ENCODE measurements around the gene APBB2. TPM values are rescaled to one million over a fixed set of nuclear protein-coding genes. Genes with fewer than 3 reads are reported as not detected.
A peak's percentile ranks its signal among the peaks of the same experiment; 100 is the strongest.

APBB2 gene
- total RNA-seq, 2 donors from 2014 or later: 17.4 to 56.6 TPM

DNA sequence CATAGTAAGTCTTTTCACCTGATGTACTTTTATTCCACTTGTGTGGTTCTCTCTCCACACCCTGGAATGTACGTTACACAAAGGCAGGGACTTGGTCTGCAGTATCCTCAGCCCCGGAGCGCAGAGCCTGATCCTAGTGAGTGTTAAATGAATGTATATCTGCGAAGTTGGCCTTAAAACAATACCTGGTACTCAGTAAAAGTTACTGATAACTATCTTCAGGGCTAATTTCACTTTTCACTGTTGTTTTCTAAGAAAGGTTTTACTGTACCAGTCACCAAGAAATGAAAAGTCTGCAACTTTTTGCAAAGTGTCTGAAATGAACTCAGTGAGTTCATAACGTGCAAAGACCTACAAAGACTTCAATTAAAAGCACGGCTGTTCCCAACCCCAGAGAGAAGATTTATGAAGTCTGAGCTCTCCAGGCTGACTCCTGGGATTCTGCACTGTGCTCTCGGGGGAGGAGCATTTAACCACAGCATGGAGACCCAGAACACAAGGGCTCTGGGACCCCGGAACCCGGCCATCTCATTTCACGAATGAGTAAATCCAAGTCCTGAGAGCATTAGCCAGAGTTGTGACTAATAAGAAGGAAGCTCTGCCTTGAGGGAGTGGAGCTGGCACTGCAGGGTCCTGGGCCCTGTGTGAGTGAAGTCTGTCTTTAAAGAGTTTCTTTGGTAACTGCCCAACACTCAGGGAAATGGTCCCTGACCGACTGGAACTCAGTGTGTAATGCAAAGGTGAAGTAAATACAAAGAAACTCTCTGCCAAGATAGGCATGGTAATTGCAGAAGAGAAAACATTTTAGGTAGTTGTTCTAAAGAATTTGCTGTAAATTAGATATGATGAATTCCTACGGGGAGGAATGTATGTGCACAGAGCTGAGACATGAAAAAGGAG is 298.8 kb downstream of the APBB2 start:
- intact Hi-C loops (cut with DNase I): no loop called here
- no peak for DNase-seq (ENCODE audit: low spot score)

GRCh38 chr4:40912460-40913184 is 301.7 kb downstream of the APBB2 start:
- intact Hi-C loops (cut with DNase I): no loop called here

More for the DNA sequence above, 298.8 kb downstream of the APBB2 start:
- 58% methylated on average over 12 of the region's 12 CpGs for WGBS
- Histone ChIP-seq H3K36me3 (no peaks in the 10 kb centered on the region), H3K4me3 (no peak overlapping the region), H3K27ac (no peak overlapping the region), H3K9me3 (no peaks in the 10 kb centered on the region), H3K4me1 (replicated peaks) (no peaks in the 10 kb centered on the region), H3K27me3 (replicated peaks; ENCODE audit: insufficient read depth) (no peaks in the 10 kb centered on the region)
- TF ChIP-seq, protein P1, sequence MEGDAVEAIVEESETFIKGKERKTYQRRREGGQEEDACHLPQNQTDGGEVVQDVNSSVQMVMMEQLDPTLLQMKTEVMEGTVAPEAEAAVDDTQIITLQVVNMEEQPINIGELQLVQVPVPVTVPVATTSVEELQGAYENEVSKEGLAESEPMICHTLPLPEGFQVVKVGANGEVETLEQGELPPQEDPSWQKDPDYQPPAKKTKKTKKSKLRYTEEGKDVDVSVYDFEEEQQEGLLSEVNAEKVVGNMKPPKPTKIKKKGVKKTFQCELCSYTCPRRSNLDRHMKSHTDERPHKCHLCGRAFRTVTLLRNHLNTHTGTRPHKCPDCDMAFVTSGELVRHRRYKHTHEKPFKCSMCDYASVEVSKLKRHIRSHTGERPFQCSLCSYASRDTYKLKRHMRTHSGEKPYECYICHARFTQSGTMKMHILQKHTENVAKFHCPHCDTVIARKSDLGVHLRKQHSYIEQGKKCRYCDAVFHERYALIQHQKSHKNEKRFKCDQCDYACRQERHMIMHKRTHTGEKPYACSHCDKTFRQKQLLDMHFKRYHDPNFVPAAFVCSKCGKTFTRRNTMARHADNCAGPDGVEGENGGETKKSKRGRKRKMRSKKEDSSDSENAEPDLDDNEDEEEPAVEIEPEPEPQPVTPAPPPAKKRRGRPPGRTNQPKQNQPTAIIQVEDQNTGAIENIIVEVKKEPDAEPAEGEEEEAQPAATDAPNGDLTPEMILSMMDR (IDR thresholded peaks at IDR 0.05): no peak
- TF ChIP-seq POLR2AphosphoS5 (IDR thresholded peaks at IDR 0.05) (no peak), POLR2A (IDR thresholded peaks at IDR 0.05) (no peak)

DNA sequence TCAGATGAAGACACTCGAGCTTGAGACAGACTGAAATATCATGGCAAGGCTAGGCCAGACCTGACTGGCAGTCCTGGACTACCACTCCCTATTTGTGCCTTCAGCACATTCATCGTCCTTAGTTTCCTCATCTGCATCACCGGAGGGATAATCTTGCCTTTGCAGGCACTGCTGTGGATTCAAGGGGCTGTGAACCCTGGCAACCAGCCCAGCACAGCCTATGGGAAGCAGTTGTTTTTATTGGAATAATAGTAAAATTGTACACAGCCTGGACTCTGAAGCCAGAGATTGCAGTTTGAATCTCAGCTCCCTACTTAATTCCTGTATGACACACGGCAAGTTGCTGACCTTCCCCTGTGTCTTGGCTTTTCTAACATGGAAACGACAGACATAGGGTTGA is 303.6 kb downstream of the APBB2 start:
- WGBS: 93% methylated on average over 5 of the region's 5 CpGs
- Histone ChIP-seq H3K4me3 (no peak overlapping the region), H3K27ac (no peak overlapping the region), H3K9me3 (no peaks in the 10 kb centered on the region), H3K36me3 (no peaks in the 10 kb centered on the region), H3K27me3 (replicated peaks; ENCODE audit: insufficient read depth) (no peaks in the 10 kb centered on the region), H3K4me1 (replicated peaks) (no peaks in the 10 kb centered on the region)
- intact Hi-C loops (cut with DNase I): no loop called here
- TF ChIP-seq POLR2AphosphoS5 (IDR thresholded peaks at IDR 0.05) (no peak), POLR2A (IDR thresholded peaks at IDR 0.05) (no peak)
- TF ChIP-seq, protein P1 (IDR thresholded peaks at IDR 0.05): no peak
- DNase-seq (ENCODE audit: low spot score): no peak

More at GRCh38 chr4:40912460-40913184, 301.7 kb downstream of the APBB2 start:
- Histone ChIP-seq H3K9me3 (no peaks in the 10 kb centered on the region), H3K4me3 (no peak overlapping the region), H3K27ac (no peak overlapping the region), H3K27me3 (replicated peaks; ENCODE audit: insufficient read depth) (no peaks in the 10 kb centered on the region), H3K4me1 (replicated peaks) (no peaks in the 10 kb centered on the region), H3K36me3 (no peaks in the 10 kb centered on the region)
- 71% methylated on average over 15 of the region's 15 CpGs for WGBS
- no peak for TF ChIP-seq POLR2AphosphoS5 (IDR thresholded peaks at IDR 0.05)
- TF ChIP-seq, protein P1 (IDR thresholded peaks at IDR 0.05): no peak
- no peak for DNase-seq (ENCODE audit: low spot score)

DNA sequence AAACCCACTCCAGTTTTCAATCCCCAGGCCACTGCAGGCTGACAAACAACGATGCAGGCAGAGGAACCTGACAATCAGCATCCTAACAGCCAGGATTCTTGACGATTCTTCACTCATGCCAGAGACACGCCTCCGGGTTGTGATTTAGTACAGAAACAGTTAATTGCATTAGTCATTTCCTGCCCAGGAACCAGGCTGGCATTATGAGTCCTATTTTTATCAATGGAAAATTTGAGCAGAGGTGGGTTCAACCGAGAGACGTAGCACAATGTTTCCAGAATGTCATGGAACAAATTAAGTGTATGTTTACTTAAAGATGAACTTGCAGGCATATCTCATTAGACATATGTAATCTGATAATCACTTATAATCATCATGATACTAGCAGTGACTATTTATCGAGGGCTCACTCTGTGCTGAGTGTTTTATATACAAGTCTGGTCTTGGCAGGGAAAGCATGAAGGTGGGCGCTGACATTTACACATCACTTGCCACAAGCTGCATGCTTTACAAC is 304.9 kb downstream of the APBB2 start:
- WGBS: 17% methylated on average over 8 of the region's 8 CpGs
- DNase-seq (ENCODE audit: low spot score): no peak
- no peaks in the 10 kb centered on the region for H3K27me3 ChIP-seq (replicated peaks; ENCODE audit: insufficient read depth)
- H3K9me3 ChIP-seq: no peaks in the 10 kb centered on the region
- intact Hi-C loops (cut with DNase I): no loop called here
- no peaks in the 10 kb centered on the region for H3K36me3 ChIP-seq
- H3K4me3 ChIP-seq: no peak overlapping the region
- TF ChIP-seq POLR2A (IDR thresholded peaks at IDR 0.05) (no peak), POLR2AphosphoS5 (IDR thresholded peaks at IDR 0.05) (peak; percentile 23)
- TF ChIP-seq, protein P1 (IDR thresholded peaks at IDR 0.05): no peak
- H3K27ac ChIP-seq: no peak overlapping the region
- no peaks in the 10 kb centered on the region for H3K4me1 ChIP-seq (replicated peaks)

All from prostate gland (tissue), 2 donors.